Measurements from ENCODE around the gene PRR5L. TPM values are rescaled to one million over a fixed set of nuclear protein-coding genes. Genes with fewer than 3 reads are reported as not detected.
"Not testable (repeated sequence)": the region's sequence is repeated elsewhere in the genome, so short reads cannot be mapped to it uniquely, and the experiment has no call there.

The PRR5L gene
- polyA plus RNA-seq, 3 donors = 0.75 to 7.3 (median 2.8) TPM

DNA sequence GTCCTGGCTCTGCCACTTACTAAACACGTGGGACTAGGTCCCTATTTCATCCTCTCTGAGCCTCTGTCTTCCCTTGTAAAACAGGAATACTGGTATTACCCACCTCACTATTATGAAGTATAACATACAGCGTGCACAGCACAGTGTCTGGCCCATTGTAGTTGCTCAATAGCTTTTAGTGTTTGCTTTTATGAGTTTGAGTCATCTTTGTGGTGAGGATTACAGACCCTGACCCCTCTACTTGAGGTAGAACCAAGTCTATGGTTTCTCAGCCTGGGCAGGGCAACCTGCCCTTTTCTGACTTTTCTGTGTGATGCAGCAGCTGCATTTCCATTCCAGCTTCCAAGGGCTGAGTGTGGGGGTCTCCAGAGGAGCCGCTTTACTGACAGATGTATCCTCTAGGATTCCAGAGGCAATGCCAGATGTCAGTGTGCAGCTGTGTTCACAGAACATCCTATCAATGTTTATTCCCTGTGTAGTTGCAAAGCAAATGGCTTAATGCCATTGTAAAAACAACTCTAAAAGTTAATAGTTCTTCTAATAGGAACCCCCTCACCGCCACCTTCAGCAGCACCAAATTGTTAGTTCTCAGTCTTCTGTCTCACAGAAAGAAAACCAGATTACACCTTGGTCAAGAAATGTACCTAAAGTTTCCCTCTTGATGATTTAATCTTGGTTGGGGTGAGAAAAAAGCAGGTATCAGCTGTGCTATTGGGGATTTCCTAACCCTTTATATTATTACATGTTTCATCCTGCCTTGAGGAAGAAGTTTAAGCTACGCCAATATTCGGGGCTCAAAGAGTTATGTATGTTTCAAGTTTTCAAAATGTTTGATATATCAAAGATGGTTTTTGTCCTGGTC, 16.8 kb downstream of the PRR5L start:
- H3K27ac ChIP-seq (ENCODE audit: low read depth, low read length) = no peak overlapping the region
- 63 to 69% (median 66%) methylated on average over 6 of the region's 6 CpGs for WGBS, 3 donors

DNA sequence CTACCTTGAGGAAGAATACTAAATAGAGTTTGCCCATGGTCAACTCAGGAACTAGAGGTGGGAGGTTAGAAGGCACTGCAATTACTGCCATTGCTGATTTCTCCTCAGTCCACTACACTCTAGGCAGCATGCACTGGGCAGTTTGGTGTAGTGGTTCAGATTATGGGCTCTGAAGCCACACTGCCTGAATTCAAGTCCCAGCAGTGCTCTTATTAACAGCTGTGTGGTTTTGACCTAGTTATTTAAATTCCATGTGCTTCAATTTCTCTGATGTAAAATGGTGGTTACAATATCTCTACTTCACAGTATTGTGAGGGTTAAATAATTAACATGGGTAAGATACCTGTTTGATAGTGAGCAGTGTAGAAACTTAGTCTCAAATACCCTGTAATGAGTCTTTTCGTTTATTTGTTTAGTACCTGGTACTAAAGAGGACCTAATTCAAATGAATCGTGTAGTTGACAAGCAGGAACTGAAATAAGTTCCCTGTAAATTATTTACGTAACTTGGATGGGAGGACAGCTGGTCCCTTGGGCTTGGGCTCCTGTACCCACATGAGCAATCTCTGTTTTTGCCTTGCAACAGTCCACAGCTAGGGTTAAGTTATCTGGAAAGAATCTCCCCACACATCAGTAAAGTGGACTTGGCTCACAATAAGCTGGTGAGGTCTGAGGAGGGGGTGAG, 17.8 kb downstream of the PRR5L start:
- 23 to 52% (median 48%) methylated on average over 3 of the region's 3 CpGs for WGBS, 3 donors
- no peak overlapping the region for H3K27ac ChIP-seq (ENCODE audit: low read depth, low read length)

DNA sequence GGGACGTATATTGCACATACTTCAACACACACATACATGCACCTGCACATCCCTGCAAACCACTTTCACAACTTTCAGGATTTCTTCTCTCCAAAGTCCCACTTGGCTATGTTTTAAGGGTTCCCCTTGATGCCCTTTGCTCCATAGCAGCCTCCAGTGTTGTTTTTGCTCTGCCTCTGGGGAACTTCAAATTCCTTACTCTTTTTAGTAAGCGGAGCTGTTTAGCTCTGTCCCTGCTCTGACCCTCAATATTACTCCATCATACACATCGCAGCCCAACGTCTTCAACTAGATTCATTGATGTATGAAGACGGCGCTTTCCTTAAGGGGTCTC, 18.3 kb downstream of the PRR5L start:
- no peak overlapping the region for H3K27ac ChIP-seq (ENCODE audit: low read depth, low read length)
- 57 to 60% (median 59%) methylated on average over 6 of the region's 6 CpGs for whole genome bisulfite sequencing, 3 donors

DNA sequence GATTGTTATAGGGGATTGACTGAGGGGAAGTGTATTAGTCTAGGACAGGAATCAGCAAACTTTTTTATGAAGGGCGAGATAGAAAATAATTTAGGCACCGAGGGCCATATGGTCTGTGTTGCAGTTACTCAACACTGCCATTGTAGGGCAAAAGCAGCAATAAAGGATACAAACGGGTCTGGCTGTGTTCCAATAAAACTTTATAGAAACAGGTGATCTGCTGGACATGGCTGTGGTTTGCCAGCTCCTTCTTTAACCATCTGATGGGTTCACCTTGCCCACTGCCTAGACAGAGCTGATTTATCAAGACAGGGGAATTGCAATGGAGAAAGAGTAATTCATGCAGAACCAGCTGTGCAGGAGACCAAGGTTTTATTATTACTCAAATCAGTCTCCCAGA, 20.0 kb downstream of the PRR5L start:
- H3K27ac ChIP-seq (ENCODE audit: low read depth, low read length) = no peak overlapping the region
- 60 to 80% (median 69%) methylated on average over 3 of the region's 3 CpGs for WGBS, 3 donors

DNA sequence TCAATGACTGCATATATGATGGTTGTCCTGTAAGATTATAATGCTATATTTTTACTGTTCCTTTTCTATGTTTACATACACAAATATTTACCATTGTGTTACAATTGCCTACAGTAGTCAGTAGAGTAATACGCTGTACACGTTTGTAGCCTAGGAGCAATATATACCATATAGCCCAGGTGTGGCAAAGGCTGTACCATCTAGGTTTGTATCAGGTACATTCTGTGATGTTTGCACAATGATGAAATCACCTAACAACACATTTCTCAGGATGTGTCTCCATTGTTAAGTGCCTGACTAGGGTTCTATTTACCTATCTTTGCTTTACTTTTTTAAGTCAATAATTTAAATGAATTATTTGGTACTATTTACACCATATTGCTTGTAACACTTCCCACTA, 21.9 kb downstream of the PRR5L start:
- H3K27ac ChIP-seq (ENCODE audit: low read depth, low read length) = no peak overlapping the region
- WGBS, 3 donors = 19 to 57% (median 39%) methylated on average over 2 of the region's 2 CpGs

DNA sequence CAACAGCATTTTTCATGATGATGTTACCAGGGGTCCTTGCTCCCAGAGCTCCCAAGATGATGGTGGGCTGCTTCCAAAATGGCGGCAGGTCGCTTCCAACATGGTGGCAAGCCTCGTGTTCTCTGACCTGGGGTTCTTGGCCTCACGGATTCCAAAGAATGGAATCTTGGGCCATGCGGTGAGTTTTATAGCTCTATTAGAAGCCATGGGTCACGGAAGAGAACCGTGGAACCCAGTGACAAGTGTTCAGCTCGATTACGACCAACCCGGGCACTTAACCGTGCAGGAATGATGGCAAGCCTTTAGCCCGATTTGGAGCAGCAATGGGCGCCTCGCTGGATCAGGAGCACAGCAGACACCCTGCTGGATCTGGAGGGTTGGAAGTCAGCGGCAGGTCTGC, 28.9 kb downstream of the PRR5L start:
- H3K27ac ChIP-seq (ENCODE audit: low read depth, low read length) = not testable (repeated sequence)
- WGBS, 3 donors = 91 to 97% (median 94%) methylated on average over 15 of the region's 15 CpGs

DNA sequence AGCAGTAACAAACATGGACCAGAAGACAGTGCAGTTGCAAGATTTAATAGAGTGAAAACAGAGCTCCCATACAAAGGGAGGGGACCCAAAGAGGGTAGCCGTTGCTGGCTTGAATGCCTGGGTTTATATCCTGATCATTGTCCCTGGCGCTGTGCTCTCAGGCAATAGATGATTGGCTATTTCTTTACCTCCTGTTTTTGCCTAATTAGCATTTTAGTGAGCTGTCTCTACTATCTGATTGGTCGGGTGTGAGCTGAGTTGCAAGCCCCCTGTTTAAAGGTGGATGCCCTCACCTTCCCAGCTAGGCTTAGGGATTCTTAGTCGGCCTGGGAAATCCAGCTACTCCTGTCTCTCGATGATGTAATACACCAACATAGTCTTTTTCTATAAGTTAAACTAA, 29.3 kb downstream of the PRR5L start:
- WGBS, 3 donors = 76 to 87% (median 87%) methylated on average over 5 of the region's 5 CpGs
- H3K27ac ChIP-seq (ENCODE audit: low read depth, low read length) = not testable (repeated sequence)

DNA sequence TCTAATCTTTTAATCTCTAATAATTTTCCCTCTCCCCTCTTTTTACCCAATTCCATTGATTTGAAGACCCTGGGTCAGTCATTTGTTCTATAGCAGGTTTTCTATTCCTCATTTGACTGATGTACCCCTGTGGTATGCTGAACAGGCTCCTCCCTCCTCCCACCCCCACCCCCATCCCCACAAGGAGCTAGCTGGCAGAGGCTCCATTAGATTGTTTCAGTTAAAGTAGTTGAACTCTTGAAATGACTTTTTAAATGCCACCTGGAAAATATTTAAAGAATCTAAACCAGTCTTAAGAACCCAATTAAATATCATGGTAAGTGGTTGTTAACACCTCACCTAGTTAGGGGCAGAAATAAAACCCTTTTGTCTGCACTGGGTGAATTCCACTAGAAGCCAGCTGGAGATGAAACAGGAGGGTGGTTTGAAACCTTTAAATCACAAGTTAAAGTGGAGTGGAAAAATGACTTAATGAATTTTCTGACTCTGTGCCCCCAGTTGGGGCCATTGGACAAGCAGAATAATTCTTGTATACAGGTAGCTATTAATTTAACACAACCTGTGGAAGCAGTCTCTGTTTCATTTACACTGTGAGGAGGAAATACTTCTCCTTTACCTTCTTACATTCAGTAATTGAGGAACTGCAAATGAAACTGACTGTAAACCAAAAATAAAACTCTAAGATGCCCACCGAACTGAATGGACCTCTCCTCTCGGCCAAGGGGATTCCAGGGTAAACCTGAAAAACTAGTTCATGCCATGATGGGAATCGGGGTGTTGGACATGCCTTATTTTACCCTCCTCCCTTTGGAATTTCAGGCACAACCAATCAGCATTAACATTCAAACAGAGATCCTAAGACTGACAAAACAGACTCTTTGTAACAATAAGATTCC, 30.7 kb downstream of the PRR5L start:
- WGBS, 3 donors = 42 to 67% (median 56%) methylated on average over 3 of the region's 3 CpGs
- no peak overlapping the region for H3K27ac ChIP-seq (ENCODE audit: low read depth, low read length)

DNA sequence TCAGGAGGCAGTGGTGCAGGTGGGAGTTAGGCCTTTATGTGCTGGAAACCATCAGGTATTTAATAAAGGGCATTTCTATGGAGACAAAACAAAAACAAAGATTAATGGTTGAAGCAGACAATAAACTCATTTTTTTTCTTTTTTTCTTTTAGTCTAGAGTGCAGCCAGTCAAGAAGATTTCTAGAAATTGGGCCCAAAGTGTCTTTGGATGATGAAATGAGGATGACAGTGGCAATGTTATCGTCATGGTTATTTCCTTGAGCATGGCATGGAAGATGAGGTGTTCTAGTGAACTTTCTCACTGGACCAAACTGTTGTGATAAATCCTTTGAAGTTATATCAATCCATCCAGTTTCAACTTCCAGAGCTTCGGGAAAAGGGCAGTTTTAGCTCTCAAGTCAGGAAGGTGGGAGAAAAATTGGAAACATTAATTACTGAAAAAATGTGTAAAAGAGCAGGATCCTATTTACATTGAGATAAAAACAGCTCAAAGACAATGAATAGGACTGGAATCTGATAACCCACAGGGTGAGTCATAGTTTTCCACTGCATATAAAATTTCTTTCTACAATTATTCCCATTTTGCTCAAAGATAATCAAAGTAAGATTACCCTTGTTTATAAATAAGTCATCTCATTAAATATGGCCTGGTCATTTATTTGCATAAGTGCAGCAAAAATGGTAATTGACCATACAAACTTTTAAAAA, 33.0 kb downstream of the PRR5L start:
- no peak overlapping the region for H3K27ac ChIP-seq (ENCODE audit: low read depth, low read length)
- WGBS, 3 donors = 56 to 79% (median 79%) methylated on average over 2 of the region's 2 CpGs

DNA sequence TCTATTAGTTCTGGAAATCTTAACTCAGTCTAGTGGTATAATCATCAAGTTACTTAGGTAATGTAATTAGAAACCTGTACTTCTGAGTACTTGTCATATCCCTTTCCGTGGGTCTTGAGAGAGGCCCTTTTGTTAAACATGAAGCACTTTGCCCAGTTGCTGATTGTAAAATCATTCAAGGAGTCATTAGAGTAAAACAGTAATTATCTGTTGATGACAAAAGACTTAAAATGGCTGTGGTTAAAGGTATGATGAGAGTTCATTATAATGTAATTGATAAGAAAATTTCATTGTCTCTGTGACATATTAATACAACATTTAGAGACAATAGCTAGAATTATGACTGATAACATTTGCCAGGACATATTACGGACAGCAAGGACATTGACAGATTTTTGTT, 34.3 kb downstream of the PRR5L start:
- H3K27ac ChIP-seq (ENCODE audit: low read depth, low read length) = no peak overlapping the region
- WGBS, 3 donors = 88 to 97% (median 90%) methylated on average over 2 of the region's 2 CpGs

DNA sequence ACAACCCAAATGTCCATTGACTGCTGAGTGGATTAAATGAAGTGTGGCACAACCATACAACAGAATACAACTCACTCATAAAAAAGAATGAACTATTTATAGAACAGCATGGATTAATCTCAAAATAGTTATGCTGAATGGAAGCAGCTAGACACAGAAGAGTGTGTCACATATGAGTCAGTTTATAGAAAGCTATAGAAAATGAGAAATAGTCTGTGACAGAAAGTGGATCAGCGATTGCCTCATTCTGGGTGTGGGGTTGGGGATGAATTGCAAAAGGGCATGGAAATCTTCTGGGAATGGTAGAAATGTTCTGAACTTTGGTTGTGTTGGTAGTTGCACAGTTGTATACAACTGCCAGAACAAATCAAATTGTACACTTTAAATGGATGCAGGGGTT, 37.4 kb downstream of the PRR5L start:
- H3K27ac ChIP-seq (ENCODE audit: low read depth, low read length) = no peak overlapping the region
- WGBS, 3 donors = 88 to 95% (median 93%) methylated on average over 1 of the region's 1 CpG

DNA sequence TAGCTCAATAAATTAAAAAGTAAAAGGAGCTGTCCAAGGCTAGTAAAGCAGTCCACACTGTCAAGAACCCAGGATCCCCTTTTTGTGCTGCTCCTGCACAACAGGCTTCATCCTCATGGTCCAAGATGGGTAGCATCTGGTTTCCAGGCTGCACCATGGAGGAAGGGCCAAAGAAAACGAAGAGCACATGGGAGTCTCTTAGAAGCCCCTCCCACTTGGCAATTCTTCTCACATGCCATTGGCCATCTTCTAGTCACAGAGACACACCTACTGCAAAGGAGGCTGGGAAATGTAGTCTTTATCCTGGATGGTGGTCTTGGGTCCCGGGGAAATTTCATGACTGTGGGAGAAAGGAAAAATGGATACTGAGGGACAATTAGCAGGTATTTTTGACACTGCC, 37.8 kb downstream of the PRR5L start:
- 57 to 87% (median 72%) methylated on average over 2 of the region's 2 CpGs for WGBS, 3 donors
- H3K27ac ChIP-seq (ENCODE audit: low read depth, low read length) = no peak overlapping the region

DNA sequence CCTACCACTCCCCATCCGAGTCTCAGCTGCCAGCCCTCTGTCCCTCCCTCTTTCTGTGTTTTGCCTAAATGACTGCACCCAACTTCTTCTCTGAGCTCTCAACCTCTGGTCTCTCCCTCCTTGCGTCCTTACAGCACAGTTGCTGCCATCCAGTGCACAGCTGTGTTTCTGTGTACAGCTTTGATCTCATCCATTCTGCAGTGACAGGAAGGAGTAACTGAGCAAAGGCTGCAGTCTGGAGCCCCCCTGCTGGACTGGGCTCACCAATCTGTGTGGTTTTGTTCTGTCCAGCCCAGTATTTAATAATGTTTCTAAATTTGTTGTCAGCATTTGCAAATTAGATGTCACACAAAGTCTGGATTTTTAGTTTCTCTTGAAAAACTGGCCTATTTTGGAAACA, 43.8 kb downstream of the PRR5L start:
- 86 to 90% (median 86%) methylated on average over 2 of the region's 2 CpGs for WGBS, 3 donors
- H3K27ac ChIP-seq (ENCODE audit: low read depth, low read length) = no peak overlapping the region

DNA sequence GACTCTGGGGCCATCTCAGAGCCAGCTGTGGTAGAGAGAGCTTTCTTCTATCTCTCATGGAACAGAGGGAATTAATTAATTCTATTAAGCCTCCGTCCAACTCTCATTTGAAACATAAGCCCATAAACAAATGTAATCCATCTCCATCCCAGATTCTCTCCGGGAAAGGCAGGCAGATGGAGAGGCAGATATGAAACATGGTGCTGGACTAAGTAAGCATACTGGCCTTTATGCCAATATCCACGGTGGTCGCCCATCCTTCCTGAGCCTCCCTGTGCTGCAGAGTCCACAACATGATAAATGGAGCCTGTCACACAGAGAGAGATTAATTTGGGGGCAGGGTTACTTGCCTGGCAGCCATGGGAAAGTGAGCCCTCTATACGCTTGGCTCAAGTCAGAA, 44.8 kb downstream of the PRR5L start:
- WGBS, 3 donors = 39 to 69% (median 64%) methylated on average over 5 of the region's 5 CpGs
- no peak overlapping the region for H3K27ac ChIP-seq (ENCODE audit: low read depth, low read length)

DNA sequence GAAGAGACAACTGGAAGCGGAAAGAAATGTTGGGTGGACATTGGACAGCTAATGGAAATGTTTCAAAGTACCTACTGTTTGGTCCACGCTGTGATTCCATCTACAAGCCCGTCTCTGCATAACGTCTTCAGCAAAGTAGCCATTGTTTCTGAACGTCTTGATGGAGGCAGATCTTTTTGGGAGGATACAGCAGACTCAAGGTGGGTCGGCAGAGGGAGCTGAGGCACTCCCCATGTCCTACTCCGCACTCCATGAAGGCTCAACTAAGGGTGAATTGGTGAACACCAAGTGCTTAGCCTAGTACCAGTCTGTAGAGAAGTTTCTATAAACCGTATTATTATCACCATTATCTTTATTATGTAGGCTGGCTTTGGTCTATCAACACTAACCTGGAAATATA, 45.8 kb downstream of the PRR5L start:
- WGBS, 3 donors = 73 to 88% (median 88%) methylated on average over 8 of the region's 8 CpGs

DNA sequence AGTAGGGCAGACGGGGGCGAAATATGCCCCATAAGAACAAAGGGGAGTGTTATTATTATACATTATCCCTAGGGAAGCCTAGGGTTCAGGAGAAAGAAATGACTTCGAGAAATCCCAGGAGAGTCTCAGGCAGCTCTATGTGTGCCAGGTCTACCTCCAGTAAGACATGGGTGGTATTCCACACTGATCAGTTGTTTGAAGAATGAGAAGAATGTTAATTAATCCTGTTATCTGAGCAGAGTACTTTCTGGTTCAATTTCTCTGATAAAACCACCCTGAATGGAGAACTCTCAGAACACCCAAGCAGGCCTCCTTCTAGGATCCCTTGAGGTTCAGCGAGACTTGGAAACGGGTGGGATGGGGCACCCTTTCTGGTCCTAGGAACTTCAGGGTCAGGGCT, 46.2 kb downstream of the PRR5L start:
- 47 to 83% (median 68%) methylated on average over 5 of the region's 5 CpGs for WGBS, 3 donors
- H3K27ac ChIP-seq (ENCODE audit: low read depth, low read length) = no peak overlapping the region

More for the DNA sequence above, 45.8 kb downstream of the PRR5L start:
- H3K27ac ChIP-seq (ENCODE audit: low read depth, low read length) = no peak overlapping the region

DNA sequence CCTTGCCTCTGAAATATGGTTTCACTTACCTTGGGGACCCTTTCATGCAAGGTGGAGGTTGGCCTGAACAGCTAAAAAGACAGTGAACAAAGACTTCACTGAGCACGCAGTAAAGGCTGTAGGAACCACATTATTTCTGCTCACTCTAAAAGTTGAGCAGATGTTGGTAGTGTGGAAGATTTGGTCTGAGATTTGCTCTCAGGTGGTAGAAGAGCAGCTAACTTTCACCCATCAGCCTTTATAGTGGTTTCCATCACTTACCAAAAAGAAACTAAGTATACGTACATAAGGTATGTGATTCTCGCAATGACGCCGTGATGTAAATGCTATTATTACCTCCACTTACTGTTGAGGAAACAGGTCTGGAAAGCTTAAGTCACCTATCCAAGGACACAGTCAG, 47.3 kb downstream of the PRR5L start:
- no peak overlapping the region for H3K27ac ChIP-seq (ENCODE audit: low read depth, low read length)
- 90 to 96% (median 94%) methylated on average over 5 of the region's 5 CpGs for WGBS, 3 donors

DNA sequence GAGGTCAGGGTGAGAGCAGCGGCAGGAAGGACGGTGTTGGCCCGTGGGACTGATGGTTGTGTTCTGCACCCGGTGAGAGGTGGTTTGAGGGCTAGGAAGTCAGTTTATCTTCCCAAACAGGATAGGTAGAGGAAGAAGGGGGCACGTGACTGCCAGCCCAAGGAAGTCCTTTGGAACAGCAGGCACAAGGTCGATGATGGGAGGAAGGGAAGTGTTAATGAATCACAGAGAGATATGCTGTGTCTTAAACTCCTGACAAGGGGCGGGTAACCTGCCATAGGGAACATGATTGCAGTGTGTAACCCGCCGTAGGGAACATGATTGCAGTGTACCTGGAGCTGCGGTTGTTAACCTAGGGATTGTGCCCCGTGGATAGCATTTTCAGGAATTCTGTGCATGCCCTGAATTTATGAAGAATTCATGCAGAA, 49.0 kb downstream of the PRR5L start:
- WGBS, 3 donors = 53 to 68% (median 58%) methylated on average over 11 of the region's 11 CpGs
- no peak overlapping the region for H3K27ac ChIP-seq (ENCODE audit: low read depth, low read length)
